Measurements from ENCODE around the gene CTNNBIP1.
"Not testable (repeated sequence)": the region's sequence is repeated elsewhere in the genome, so short reads cannot be mapped to it uniquely, and the experiment has no call there.

CTNNBIP1 gene

GRCh38 chr1:9827558-9828185 is 82.4 kb downstream of the CTNNBIP1 start:
- peak; percentile 51 for DNase-seq (ENCODE audit: low spot score)

- no peak for DNase-seq (ENCODE audit: low spot score)
These were observed 83.5 kb downstream of the CTNNBIP1 start for GRCh38 chr1:9826616-9827015.

- no peak for DNase-seq (ENCODE audit: low spot score)
These were observed 84.0 kb downstream of the CTNNBIP1 start for GRCh38 chr1:9826087-9826486.

- peak; percentile 39 for DNase-seq (ENCODE audit: low spot score)
These were observed 84.7 kb downstream of the CTNNBIP1 start for GRCh38 chr1:9825093-9826074.

GRCh38 chr1:9824702-9825089 is 85.4 kb downstream of the CTNNBIP1 start:
- no peak for DNase-seq (ENCODE audit: low spot score)

- DNase-seq (ENCODE audit: low spot score) = peak; percentile 97
These were observed 85.9 kb downstream of the CTNNBIP1 start, which contains the start of gene CLSTN1 for GRCh38 chr1:9823943-9824701. CLSTN1 (minus strand) TSS chr1:9823965; CDS start chr1:9823733, 232 bp downstream.

- no peak for DNase-seq (ENCODE audit: low spot score)
These were observed 86.5 kb downstream of the CTNNBIP1 start for GRCh38 chr1:9823693-9823942.

GRCh38 chr1:9822897-9823692 is 87.0 kb downstream of the CTNNBIP1 start:
- peak; percentile 42 for DNase-seq (ENCODE audit: low spot score)

- DNase-seq (ENCODE audit: low spot score) = no peak
These were observed 87.6 kb downstream of the CTNNBIP1 start for GRCh38 chr1:9822490-9822889.

- DNase-seq (ENCODE audit: low spot score) = no peak
These were observed 88.4 kb downstream of the CTNNBIP1 start for GRCh38 chr1:9821710-9822109.

- DNase-seq (ENCODE audit: low spot score) = no peak
These were observed 89.5 kb downstream of the CTNNBIP1 start for GRCh38 chr1:9820521-9820920.

- no peak for DNase-seq (ENCODE audit: low spot score)
These were observed 92.3 kb downstream of the CTNNBIP1 start for GRCh38 chr1:9817734-9818133.

GRCh38 chr1:9816199-9816598 is 93.9 kb downstream of the CTNNBIP1 start:
- DNase-seq (ENCODE audit: low spot score) = no peak

- DNase-seq (ENCODE audit: low spot score) = no peak
These were observed 94.9 kb downstream of the CTNNBIP1 start for GRCh38 chr1:9815150-9815549.

GRCh38 chr1:9814619-9815018 is 95.5 kb downstream of the CTNNBIP1 start:
- no peak for DNase-seq (ENCODE audit: low spot score)

- no peak for DNase-seq (ENCODE audit: low spot score)
These were observed 98.7 kb downstream of the CTNNBIP1 start for GRCh38 chr1:9811239-9811966.

- DNase-seq (ENCODE audit: low spot score) = no peak
These were observed 101.0 kb downstream of the CTNNBIP1 start for GRCh38 chr1:9809100-9809510.

GRCh38 chr1:9808459-9808858 is 101.6 kb downstream of the CTNNBIP1 start:
- no peak for DNase-seq (ENCODE audit: low spot score)

- DNase-seq (ENCODE audit: low spot score) = no peak
These were observed 102.5 kb downstream of the CTNNBIP1 start for GRCh38 chr1:9807541-9807940.

GRCh38 chr1:9805972-9806371 is 104.1 kb downstream of the CTNNBIP1 start:
- not testable (repeated sequence) for DNase-seq (ENCODE audit: low spot score)

- no peak for DNase-seq (ENCODE audit: low spot score)
These were observed 105.0 kb downstream of the CTNNBIP1 start for GRCh38 chr1:9805006-9805508.

Measured in germinal center (tissue), 1 donor.